ENCODE results near the gene SLC38A3. TPM values are rescaled to one million over a fixed set of nuclear protein-coding genes. Genes with fewer than 3 reads are reported as not detected.

The SLC38A3 gene
- total RNA-seq, 1 donor from 2014 or later, result not detected

DNA sequence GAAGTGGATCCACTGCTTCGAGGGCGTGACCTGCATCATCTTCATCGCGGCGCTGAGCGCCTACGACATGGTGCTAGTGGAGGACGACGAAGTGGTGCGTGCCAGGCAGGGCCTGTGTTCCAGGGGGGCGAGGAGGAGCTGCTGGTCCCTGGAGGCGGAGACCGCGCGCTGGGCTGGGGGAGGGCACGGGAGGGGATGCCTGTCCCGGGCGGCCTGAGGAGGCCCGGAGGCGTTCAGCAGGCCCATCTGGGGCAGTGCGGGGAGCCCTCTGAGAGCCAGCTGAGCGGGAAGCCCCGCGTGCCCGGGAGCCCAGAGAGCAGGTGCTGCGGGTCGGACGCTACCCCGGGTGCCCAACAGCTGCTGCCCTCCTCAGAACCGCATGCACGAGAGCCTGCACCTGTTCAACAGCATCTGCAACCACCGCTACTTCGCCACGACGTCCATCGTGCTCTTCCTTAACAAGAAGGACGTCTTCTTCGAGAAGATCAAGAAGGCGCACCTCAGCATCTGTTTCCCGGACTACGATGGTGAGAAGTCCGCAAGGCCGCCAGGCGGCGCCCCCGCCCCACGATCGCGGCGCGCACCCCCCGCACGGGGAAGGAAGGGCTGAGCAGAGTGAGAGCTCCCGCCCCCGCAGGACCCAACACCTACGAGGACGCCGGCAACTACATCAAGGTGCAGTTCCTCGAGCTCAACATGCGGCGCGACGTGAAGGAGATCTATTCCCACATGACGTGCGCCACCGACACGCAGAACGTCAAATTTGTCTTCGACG, 10.8 kb upstream of the SLC38A3 start:
- peaks cover 2% of the 10 kb centered on the region for H3K9me3 Mint-ChIP-seq (ENCODE audit: unreplicated experiment)
- H3K36me3 Mint-ChIP-seq (ENCODE audit: unreplicated experiment), result no peaks in the 10 kb centered on the region
- H3K27ac Mint-ChIP-seq (ENCODE audit: unreplicated experiment), result no peak overlapping the region
- H3K27me3 Mint-ChIP-seq (ENCODE audit: unreplicated experiment), result peaks cover 9% of the 10 kb centered on the region
- no peak overlapping the region for H3K4me3 Mint-ChIP-seq (ENCODE audit: unreplicated experiment)
- DNase-seq, result peak; percentile 68
- TF ChIP-seq, protein P1, sequence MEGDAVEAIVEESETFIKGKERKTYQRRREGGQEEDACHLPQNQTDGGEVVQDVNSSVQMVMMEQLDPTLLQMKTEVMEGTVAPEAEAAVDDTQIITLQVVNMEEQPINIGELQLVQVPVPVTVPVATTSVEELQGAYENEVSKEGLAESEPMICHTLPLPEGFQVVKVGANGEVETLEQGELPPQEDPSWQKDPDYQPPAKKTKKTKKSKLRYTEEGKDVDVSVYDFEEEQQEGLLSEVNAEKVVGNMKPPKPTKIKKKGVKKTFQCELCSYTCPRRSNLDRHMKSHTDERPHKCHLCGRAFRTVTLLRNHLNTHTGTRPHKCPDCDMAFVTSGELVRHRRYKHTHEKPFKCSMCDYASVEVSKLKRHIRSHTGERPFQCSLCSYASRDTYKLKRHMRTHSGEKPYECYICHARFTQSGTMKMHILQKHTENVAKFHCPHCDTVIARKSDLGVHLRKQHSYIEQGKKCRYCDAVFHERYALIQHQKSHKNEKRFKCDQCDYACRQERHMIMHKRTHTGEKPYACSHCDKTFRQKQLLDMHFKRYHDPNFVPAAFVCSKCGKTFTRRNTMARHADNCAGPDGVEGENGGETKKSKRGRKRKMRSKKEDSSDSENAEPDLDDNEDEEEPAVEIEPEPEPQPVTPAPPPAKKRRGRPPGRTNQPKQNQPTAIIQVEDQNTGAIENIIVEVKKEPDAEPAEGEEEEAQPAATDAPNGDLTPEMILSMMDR (IDR thresholded peaks at IDR 0.05; ENCODE audit: partially characterized antibody, unreplicated experiment), result peak; percentile 77
- no peaks in the 10 kb centered on the region for H3K4me1 Mint-ChIP-seq (ENCODE audit: low read depth, unreplicated experiment)

DNA sequence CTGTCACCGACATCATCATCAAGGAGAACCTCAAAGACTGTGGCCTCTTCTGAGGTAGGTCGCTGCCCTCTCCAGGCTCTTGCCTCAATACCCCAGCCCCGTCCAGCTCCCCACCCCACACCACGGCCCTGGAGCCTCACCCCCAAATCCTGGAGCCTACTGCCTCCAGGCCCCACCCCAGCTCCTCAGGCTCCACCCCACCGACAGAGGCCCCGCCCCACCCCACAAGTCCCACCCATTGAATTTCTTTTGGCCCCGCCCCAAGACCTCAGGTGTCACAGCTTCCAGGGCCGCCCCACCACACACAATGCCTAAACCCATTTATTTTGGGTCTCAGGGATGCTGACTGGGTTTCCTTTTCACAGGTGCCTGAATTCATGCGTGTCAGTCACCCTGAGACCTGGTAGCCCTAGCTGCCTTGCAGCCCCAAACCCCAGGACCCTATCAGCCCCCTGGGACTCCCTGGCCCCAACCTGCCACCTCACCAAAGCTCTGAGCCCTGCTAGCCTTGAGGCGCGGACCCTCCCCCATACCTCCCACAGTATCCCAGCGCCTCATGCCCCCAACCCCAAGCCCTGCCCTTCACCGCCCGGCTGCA, 10.1 kb upstream of the SLC38A3 start:
- TF ChIP-seq, protein P1 (IDR thresholded peaks at IDR 0.05; ENCODE audit: partially characterized antibody, unreplicated experiment), result no peak
- no peak overlapping the region for H3K4me3 Mint-ChIP-seq (ENCODE audit: unreplicated experiment)

GRCh38 chr3:50195501-50196252, 9.4 kb upstream of the SLC38A3 start:
- no peak overlapping the region for H3K27ac Mint-ChIP-seq (ENCODE audit: unreplicated experiment)
- DNase-seq, result no peak
- H3K4me3 Mint-ChIP-seq (ENCODE audit: unreplicated experiment), result no peak overlapping the region
- H3K9me3 Mint-ChIP-seq (ENCODE audit: unreplicated experiment), result peaks cover 4% of the 10 kb centered on the region
- no peaks in the 10 kb centered on the region for H3K36me3 Mint-ChIP-seq (ENCODE audit: unreplicated experiment)
- peaks cover 9% of the 10 kb centered on the region for H3K27me3 Mint-ChIP-seq (ENCODE audit: unreplicated experiment)
- TF ChIP-seq, protein P1 (IDR thresholded peaks at IDR 0.05; ENCODE audit: partially characterized antibody, unreplicated experiment), result no peak
- H3K4me1 Mint-ChIP-seq (ENCODE audit: low read depth, unreplicated experiment), result no peaks in the 10 kb centered on the region

More for the DNA sequence above, 10.1 kb upstream of the SLC38A3 start:
- Mint-ChIP-seq H3K27me3 (ENCODE audit: unreplicated experiment) (peaks cover 9% of the 10 kb centered on the region), H3K36me3 (ENCODE audit: unreplicated experiment) (no peaks in the 10 kb centered on the region), H3K4me1 (ENCODE audit: low read depth, unreplicated experiment) (no peaks in the 10 kb centered on the region), H3K9me3 (ENCODE audit: unreplicated experiment) (peaks cover 2% of the 10 kb centered on the region), H3K27ac (ENCODE audit: unreplicated experiment) (no peak overlapping the region)
- DNase-seq, result no peak

- Mint-ChIP-seq H3K36me3 (ENCODE audit: unreplicated experiment) (no peaks in the 10 kb centered on the region), H3K27ac (ENCODE audit: unreplicated experiment) (no peak overlapping the region), H3K4me3 (ENCODE audit: unreplicated experiment) (no peak overlapping the region), H3K4me1 (ENCODE audit: low read depth, unreplicated experiment) (no peaks in the 10 kb centered on the region), H3K9me3 (ENCODE audit: unreplicated experiment) (peaks cover 4% of the 10 kb centered on the region), H3K27me3 (ENCODE audit: unreplicated experiment) (peaks cover 11% of the 10 kb centered on the region)
- TF ChIP-seq, protein P1 (IDR thresholded peaks at IDR 0.05; ENCODE audit: partially characterized antibody, unreplicated experiment), result no peak
- DNase-seq, result no peak
Measured at GRCh38 chr3:50196253-50196801, 8.7 kb upstream of the SLC38A3 start.
